Measurements from ENCODE around the gene ANO9.

ANO9 gene, protein sequence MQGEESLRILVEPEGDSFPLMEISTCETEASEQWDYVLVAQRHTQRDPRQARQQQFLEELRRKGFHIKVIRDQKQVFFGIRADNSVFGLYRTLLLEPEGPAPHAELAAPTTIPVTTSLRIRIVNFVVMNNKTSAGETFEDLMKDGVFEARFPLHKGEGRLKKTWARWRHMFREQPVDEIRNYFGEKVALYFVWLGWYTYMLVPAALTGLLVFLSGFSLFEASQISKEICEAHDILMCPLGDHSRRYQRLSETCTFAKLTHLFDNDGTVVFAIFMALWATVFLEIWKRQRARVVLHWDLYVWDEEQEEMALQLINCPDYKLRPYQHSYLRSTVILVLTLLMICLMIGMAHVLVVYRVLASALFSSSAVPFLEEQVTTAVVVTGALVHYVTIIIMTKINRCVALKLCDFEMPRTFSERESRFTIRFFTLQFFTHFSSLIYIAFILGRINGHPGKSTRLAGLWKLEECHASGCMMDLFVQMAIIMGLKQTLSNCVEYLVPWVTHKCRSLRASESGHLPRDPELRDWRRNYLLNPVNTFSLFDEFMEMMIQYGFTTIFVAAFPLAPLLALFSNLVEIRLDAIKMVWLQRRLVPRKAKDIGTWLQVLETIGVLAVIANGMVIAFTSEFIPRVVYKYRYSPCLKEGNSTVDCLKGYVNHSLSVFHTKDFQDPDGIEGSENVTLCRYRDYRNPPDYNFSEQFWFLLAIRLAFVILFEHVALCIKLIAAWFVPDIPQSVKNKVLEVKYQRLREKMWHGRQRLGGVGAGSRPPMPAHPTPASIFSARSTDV

GRCh38 chr11:441418-442274 lies at the start of gene ANO9:
TSS of gene ANO9 (minus strand) at chr11:442011. CDS start at chr11:441926, 85 bp downstream.
- DNase-seq (ENCODE audit: low read depth, low spot score): no peak

DNA sequence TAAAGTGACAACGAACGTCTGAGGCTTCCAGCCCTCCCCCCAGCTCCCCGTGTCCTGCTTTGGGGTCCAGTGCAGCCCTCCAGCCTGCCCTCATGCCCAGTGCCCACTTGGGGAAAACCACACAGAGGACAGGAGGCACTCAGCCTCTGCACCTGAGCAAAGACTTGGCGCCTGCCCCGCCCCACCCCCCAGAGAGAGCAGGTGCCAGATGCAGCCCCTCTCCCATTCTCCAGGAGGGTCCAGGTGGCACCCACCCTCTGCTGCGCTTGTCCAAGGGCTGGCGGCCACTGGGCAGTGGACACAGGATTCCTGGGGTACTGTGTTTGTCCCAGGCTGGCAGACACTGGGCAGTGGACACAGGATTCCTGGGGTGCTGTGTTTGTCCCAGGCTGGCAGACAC lies 49.5 kb upstream of the ANO9 start:
- DNase-seq (ENCODE audit: low read depth, low spot score): no peak

DNA sequence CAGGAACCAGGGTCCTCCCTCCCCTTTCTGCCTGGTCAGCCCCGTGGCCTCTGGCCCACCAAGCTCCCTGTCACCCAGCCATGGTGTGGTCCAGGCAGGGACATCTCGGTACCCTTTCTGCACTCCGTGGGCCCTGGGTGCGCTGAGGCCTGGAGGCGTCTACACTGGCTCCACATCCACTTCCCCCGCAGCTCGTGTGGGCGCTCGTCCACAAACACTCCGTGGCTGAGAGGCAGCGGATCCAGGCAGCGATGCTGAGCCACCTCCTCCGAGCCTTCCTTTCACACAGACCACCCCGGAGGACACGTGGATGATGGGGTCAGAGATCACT lies 49.1 kb upstream of the ANO9 start:
- DNase-seq (ENCODE audit: low read depth, low spot score): no peak

GRCh38 chr11:490186-490929 lies 48.5 kb upstream of the ANO9 start:
- DNase-seq (ENCODE audit: low read depth, low spot score): no peak

- no peak for DNase-seq (ENCODE audit: low read depth, low spot score)
These were observed 47.9 kb upstream of the ANO9 start for GRCh38 chr11:489610-490185.

- no peak for DNase-seq (ENCODE audit: low read depth, low spot score)
These were observed 47.2 kb upstream of the ANO9 start for GRCh38 chr11:488992-489391.

DNA sequence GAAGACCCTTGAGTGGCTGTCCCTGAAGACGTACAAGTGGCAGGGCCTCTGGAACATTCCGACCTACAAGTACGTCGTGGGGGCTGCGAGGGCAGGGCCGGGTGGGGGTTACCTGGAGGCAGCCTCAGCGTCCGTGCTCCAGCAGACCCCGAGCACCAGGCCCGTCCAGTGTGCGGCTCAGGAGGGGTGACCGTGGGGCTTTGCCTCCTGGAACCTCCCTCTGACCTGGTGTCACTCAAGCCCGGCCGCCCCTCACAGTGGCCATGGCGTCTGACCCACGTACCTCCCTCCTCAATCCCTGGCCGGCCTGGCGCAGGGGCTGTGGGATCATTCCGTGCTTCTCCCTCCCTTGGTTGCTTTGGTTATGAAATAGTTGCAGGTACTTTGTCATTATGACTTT lies 46.8 kb upstream of the ANO9 start:
- DNase-seq (ENCODE audit: low read depth, low spot score): no peak

GRCh38 chr11:488062-488461 lies 46.3 kb upstream of the ANO9 start:
- DNase-seq (ENCODE audit: low read depth, low spot score): no peak

GRCh38 chr11:487571-488021 lies 45.8 kb upstream of the ANO9 start:
- no peak for DNase-seq (ENCODE audit: low read depth, low spot score)

- no peak for DNase-seq (ENCODE audit: low read depth, low spot score)
These were observed 44.4 kb upstream of the ANO9 start for GRCh38 chr11:486189-486588.

GRCh38 chr11:484616-485015 lies 42.8 kb upstream of the ANO9 start:
- no peak for DNase-seq (ENCODE audit: low read depth, low spot score)

- DNase-seq (ENCODE audit: low read depth, low spot score): no peak
These were observed 37.5 kb upstream of the ANO9 start for GRCh38 chr11:479311-479710.

DNA sequence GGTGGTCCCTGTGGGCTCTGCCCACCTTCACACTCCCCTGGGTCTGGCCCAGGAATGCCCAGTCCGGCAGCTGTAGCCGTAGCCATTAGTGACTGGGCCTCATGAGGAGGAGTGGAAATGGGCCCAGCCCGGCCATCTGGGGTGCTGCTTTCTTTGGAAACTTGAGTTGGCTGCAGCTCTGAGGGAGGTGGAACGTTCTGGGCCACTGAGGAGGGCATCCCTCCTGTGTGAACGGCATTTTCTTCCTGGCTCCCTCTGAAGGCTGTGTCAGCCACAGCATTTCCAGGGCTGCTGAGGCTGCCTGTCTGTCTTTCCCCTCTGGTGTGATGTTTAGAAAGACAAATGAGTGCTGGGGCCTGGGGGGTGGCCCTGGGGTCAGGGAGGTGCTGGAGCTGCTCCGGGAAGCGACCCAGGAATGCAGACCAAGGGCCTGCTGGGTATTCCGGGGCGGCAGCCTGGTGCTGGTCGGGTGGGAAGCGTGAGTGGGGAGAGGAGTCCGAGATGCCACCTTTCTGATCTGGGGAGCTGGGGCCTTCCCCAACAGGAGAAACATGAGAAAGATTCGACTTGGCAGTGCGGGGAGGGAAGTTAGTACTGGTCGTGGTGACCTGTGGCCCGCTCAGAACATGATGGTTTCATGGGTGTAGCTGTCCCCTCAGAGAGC lies 35.4 kb upstream of the ANO9 start:
- DNase-seq (ENCODE audit: low read depth, low spot score): no peak

- no peak for DNase-seq (ENCODE audit: low read depth, low spot score)
These were observed 34.6 kb upstream of the ANO9 start for GRCh38 chr11:476416-476815.

DNA sequence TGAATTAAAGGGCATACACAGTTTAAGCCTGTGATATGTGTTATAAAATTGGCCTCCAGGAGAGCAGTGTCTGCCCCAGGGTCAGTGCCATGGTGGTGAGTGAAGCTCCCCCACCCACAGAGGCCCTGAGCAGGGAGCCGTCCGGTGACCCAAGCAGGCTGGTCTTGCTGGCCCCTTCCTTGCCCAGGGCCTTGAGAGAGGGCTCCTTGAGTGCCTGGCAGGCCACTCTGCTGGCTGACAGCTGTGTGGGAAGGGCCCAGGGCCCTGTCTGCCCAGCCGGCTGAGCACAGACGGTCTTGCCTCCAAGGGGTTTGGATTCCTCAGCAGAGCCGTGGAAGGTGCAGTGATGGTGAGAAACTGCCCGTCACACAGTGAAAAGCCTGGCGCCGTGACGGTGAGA lies 34.1 kb upstream of the ANO9 start:
- DNase-seq (ENCODE audit: low read depth, low spot score): no peak

GRCh38 chr11:474914-475506 lies 33.2 kb upstream of the ANO9 start:
- DNase-seq (ENCODE audit: low read depth, low spot score): no peak

GRCh38 chr11:473962-474785 lies 32.4 kb upstream of the ANO9 start:
- no peak for DNase-seq (ENCODE audit: low read depth, low spot score)

GRCh38 chr11:473415-473814 lies 31.6 kb upstream of the ANO9 start:
- no peak for DNase-seq (ENCODE audit: low read depth, low spot score)

- DNase-seq (ENCODE audit: low read depth, low spot score): no peak
These were observed 31.0 kb upstream of the ANO9 start for GRCh38 chr11:472816-473215.
